Central memory CD4-positive, alpha-beta T cell (primary cell): Measurements from ENCODE around the gene CEACAM19.
A peak's percentile ranks its signal among the peaks of the same experiment; 100 is the strongest.
"Not testable (repeated sequence)": the region's sequence is repeated elsewhere in the genome, so short reads cannot be mapped to it uniquely, and the experiment has no call there.

ENCODE experiments used
- DNase-seq: peaks from one replicate; pipeline ENCODE4 v3.0.0; 2022

The CEACAM19 gene

GRCh38 chr19:44677019-44677811, 5.9 kb downstream of the CEACAM19 start:
- DNase-seq, result no peak

- no peak for DNase-seq
These were observed 9.3 kb downstream of the CEACAM19 start for GRCh38 chr19:44680536-44680935.

- DNase-seq, result no peak
These were observed 10.9 kb downstream of the CEACAM19 start for GRCh38 chr19:44681992-44682790.

- no peak for DNase-seq
These were observed 11.5 kb downstream of the CEACAM19 start for GRCh38 chr19:44682807-44683206.

- no peak for DNase-seq
These were observed 12.3 kb downstream of the CEACAM19 start for GRCh38 chr19:44683434-44684210.

GRCh38 chr19:44684396-44684795, 13.1 kb downstream of the CEACAM19 start:
- not testable (repeated sequence) for DNase-seq

- DNase-seq, result no peak
These were observed 13.9 kb downstream of the CEACAM19 start for GRCh38 chr19:44684892-44685863.

DNA sequence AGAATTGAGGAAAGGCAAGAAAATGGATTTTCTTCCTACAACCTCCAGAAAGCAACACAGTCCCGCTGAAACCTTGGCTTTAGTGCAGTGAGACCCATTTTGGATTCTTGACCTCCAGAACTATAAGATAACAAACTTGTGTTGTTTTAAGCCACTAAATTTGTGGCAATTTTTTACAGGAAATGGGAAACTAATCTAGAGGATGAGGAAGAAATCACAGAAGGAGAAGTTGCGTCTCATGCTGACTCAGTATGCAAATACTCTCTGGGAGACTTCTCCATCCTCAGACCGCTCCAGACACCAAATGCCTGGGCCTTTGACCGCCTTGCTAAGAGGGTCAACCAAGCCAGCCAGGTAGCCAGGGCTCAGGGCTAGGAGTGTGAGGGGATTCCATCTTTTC, 14.6 kb downstream of the CEACAM19 start:
- no peak for DNase-seq

- no peak for DNase-seq
These were observed 15.6 kb downstream of the CEACAM19 start for GRCh38 chr19:44686896-44687295.

GRCh38 chr19:44687888-44688287, 16.6 kb downstream of the CEACAM19 start:
- no peak for DNase-seq

- DNase-seq, result peak; percentile 57
These were observed 18.2 kb downstream of the CEACAM19 start for GRCh38 chr19:44689290-44690130.

- DNase-seq, result no peak
These were observed 18.8 kb downstream of the CEACAM19 start for GRCh38 chr19:44690131-44690440.

DNA sequence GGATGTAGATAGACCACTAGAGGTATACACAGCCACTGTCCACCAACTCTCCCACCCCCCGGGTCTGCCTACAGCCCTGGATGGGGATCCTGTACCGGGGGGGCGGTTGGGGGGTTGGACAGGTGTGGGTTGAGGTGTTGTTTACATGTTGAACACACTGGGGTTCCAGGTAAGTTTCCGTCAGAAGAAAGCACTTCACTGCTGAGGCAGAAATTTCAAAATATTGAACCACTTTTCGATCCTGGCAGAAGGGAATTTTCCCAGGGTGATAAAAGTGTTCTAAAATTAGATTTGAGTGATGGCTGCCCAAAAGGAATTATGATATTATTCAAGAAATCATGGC, 21.1 kb downstream of the CEACAM19 start:
- no peak for DNase-seq

DNA sequence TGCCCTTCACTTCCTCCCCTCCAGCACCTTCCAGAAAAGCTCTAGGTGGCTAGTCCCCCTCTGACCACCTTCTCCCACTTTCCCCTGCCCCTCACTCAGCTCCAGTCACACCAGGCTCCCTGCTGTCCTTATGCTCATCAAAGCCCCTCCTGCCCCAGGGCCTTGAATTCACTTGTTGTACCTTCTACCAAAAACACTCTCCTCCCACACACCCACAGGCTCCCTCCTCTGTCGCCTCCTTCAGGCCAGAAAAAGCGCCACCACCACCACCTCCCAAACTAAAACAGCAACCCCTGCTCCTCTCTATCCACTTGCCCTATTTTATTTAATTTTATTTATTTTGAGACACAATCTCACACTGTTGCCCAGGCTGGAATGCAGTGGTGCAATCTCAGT, 22.9 kb downstream of the CEACAM19 start:
- DNase-seq, result no peak

- DNase-seq, result no peak
These were observed 25.8 kb downstream of the CEACAM19 start for GRCh38 chr19:44696939-44697669.

GRCh38 chr19:44697670-44698034, 26.4 kb downstream of the CEACAM19 start:
- no peak for DNase-seq

- no peak for DNase-seq
These were observed 27.4 kb downstream of the CEACAM19 start, which contains the start of gene CEACAM16 for GRCh38 chr19:44698492-44699201. CEACAM16 (plus strand) TSS chr19:44699151; CDS start chr19:44701457, 2,306 bp downstream.

- no peak for DNase-seq
These were observed 29.3 kb downstream of the CEACAM19 start for GRCh38 chr19:44700547-44700946.

DNA sequence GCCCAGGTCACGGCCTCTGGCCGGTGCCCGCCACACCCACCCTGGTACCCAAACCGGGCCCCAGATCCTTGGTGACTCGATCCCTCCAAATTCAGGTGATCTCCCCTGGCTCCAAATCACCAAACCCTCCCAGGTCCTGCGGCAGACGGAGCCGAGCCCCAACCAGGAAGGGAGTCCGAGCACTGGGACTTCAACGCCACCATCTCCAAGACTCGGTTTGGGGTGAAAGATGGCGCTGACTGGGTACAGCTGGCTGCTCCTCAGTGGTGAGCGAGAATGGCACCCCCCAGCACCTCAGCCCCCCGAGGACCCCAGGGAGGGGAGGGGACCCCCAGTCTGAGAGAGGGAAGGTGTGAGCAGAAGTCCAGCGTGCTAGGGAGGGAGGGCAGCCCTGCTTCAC, 29.9 kb downstream of the CEACAM19 start:
- no peak for DNase-seq
